Endothelial cell of umbilical vein (primary cell): ENCODE results near the gene CORO7. TPM values are rescaled to one million over a fixed set of nuclear protein-coding genes. Genes with fewer than 3 reads are reported as not detected.

Experiments used
- BruUV-seq: library from RNA; stranded (reverse); fragments of 400-500 nt; replicated peaks from 2 replicates; lab custom pipeline; 2021; lab: Mats Ljungman, UMichigan
- CTCF ChIA-PET: fragments of 300-600, 350-600 bp; sonication (Branson Sonifier 250); formaldehyde crosslinking; loops from one replicate; lab custom pipeline; 2021; ENCODE audit warnings: antibody characterized with exemption, inconsistent platforms; lab: Charles Lee
- POLR2A ChIA-PET: fragments of 300-600, 350-600 bp; sonication (Branson Sonifier 250); formaldehyde crosslinking; loops from one replicate; lab custom pipeline; 2021; ENCODE audit warnings: antibody characterized with exemption, inconsistent platforms; lab: Charles Lee
- DNase-seq: peaks from one replicate; pipeline ENCODE4 v3.0.0-alpha.2; 2011; ENCODE audit warnings: low read depth, low spot score
- FAIRE-seq: peaks from 2 replicates; lab custom pipeline; 2011; peaks lifted over from hg19 to GRCh38; lab: Jason Lieb, UNC
- H2AFZ ChIP-seq: 2 replicates; pipeline ENCODE4 v1.6.0; 2012; ENCODE audit warnings: low read depth, low read length, control low read depth, inconsistent platforms
- H3K27ac ChIP-seq: 2 replicates; pipeline ENCODE4 v1.5.1; 2011; ENCODE audit warnings: low read depth, mild to moderate bottlenecking, control low read depth, low read length, moderate library complexity; ENCODE audit not compliant: insufficient read depth
- H3K27me3 ChIP-seq, 2 experiments: 2 replicates each; pipeline versions ENCODE4 v1.6.0 to v1.6.1; 2011; ENCODE audit warnings: low read length in 2 of 2, mixed read lengths in 1 of 2; ENCODE audit not compliant: control insufficient read depth in 2 of 2, insufficient read depth in 2 of 2
- H3K36me3 ChIP-seq, 2 experiments: 2 replicates in 1 of 2; 3 replicates in 1 of 2; pipeline ENCODE4 v1.5.1; 2011; ENCODE audit warnings: low read length in 2 of 2, mild to moderate bottlenecking in 1 of 2, moderate library complexity in 1 of 2; ENCODE audit not compliant: control insufficient read depth in 2 of 2, insufficient read depth in 2 of 2; ENCODE audit errors: extremely low read depth in 1 of 2
- H3K4me1 ChIP-seq: 3 replicates; pipeline ENCODE4 v1.5.1; 2011; ENCODE audit warnings: mild to moderate bottlenecking, low read length; ENCODE audit not compliant: control insufficient read depth, insufficient read depth; ENCODE audit errors: extremely low read depth
- H3K4me2 ChIP-seq: 2 replicates; pipeline ENCODE4 v1.6.1; 2011; ENCODE audit warnings: low read length, control low read depth, mixed read lengths; ENCODE audit not compliant: insufficient read depth
- H3K4me3 ChIP-seq, 3 experiments: fragments of 200-600 bp in 1 of 3; sonication (generic), shearing (Covaris generic) in 1 of 3; replicated peaks in 1 of 3; 2 replicates each; pipeline ENCODE4 v1.5.1; 2011 to 2016; ENCODE audit warnings: control low read depth in 3 of 3, low read length in 3 of 3, mild to moderate bottlenecking in 2 of 3, inconsistent platforms in 1 of 3, low read depth in 1 of 3, moderate library complexity in 1 of 3; ENCODE audit not compliant: insufficient read depth in 1 of 3
- H3K79me2 ChIP-seq: 2 replicates; pipeline ENCODE4 v1.6.0; 2012; ENCODE audit warnings: low read length, inconsistent platforms; ENCODE audit not compliant: control insufficient read depth, insufficient read depth
- H3K9ac ChIP-seq: replicated peaks from 2 replicates; pipeline ENCODE3; 2011; ENCODE audit warnings: low read length, control low read depth; ENCODE audit not compliant: insufficient read depth; ENCODE audit errors: extremely low read depth
- H3K9me1 ChIP-seq: replicated peaks from 3 replicates; pipeline ENCODE4 v1.6.0; 2011; ENCODE audit warnings: mild to moderate bottlenecking, low read length; ENCODE audit not compliant: control insufficient read depth, insufficient read depth; ENCODE audit errors: extremely low read depth
- H3K9me3 ChIP-seq: replicated peaks from 2 replicates; pipeline ENCODE4 v1.5.1; 2012; ENCODE audit warnings: low read length, inconsistent platforms; ENCODE audit not compliant: control insufficient read depth, insufficient read depth
- H4K20me1 ChIP-seq: replicated peaks from 2 replicates; pipeline ENCODE3; 2011; ENCODE audit warnings: mild to moderate bottlenecking, low read length; ENCODE audit not compliant: control insufficient read depth, insufficient read depth; ENCODE audit errors: extremely low read depth
- CTCF ChIP-seq, 2 donors: IDR thresholded peaks; 1 replicate in 1 of 2; 2 replicates in 1 of 2; pipeline ENCODE4 v1.5.1; 2011; ENCODE audit warnings: low read length in 2 of 2, mild to moderate bottlenecking in 2 of 2, moderate library complexity in 2 of 2, control low read depth in 1 of 2, inconsistent platforms in 1 of 2, low read depth in 1 of 2; ENCODE audit not compliant: insufficient read depth in 1 of 2; ENCODE audit errors: extremely low read depth in 1 of 2
- EZH2 ChIP-seq: IDR thresholded peaks from 2 replicates; pipeline ENCODE4 v1.6.1; 2012; ENCODE audit warnings: borderline replicate concordance, low read depth, mild to moderate bottlenecking, moderate library complexity, low read length, inconsistent platforms; ENCODE audit not compliant: severe bottlenecking
- FOS ChIP-seq: IDR thresholded peaks from 2 replicates; pipeline ENCODE4 v1.6.1; 2011; ENCODE audit warnings: mild to moderate bottlenecking, low read length, moderate library complexity, borderline replicate concordance; ENCODE audit not compliant: insufficient read depth
- GATA2 ChIP-seq: IDR thresholded peaks from 2 replicates; pipeline ENCODE4 v1.7.0; 2011; ENCODE audit warnings: low read depth, mild to moderate bottlenecking, moderate library complexity, mixed read lengths, low read length; ENCODE audit not compliant: insufficient read length, insufficient read depth
- JUN ChIP-seq: IDR thresholded peaks from 2 replicates; pipeline ENCODE4 v1.6.1; 2011; ENCODE audit warnings: borderline replicate concordance, low read depth; ENCODE audit not compliant: insufficient read length, insufficient read depth
- MAX ChIP-seq: IDR thresholded peaks from 2 replicates; pipeline ENCODE4 v1.6.1; 2011; ENCODE audit not compliant: insufficient read depth, insufficient read length
- MYC ChIP-seq: IDR thresholded peaks from one replicate; pipeline ENCODE4 v1.6.1; 2011; ENCODE audit warnings: mild to moderate bottlenecking, low read depth, low read length
- POLR2A ChIP-seq: IDR thresholded peaks from 2 replicates; pipeline ENCODE4 v1.6.1; 2012; ENCODE audit warnings: low read depth, mild to moderate bottlenecking, control low read depth, low read length
- POLR2AphosphoS5 ChIP-seq: IDR thresholded peaks from 2 replicates; pipeline ENCODE4 v1.6.1; 2012; ENCODE audit warnings: low read depth, mild to moderate bottlenecking, control low read depth, low read length, moderate library complexity; ENCODE audit not compliant: insufficient read depth
- dilution Hi-C: fragments of 300-500 bp; cut with MboI; formaldehyde crosslinking; loops from one replicate; pipeline ENCODE4 v1.15.0; 2019; ENCODE audit warnings: low sequenced_read_pairs; ENCODE audit not compliant: extremely low pct_ligation_motif_present
- intact Hi-C: fragments of 100-400 bp; cut with micrococcal nuclease; formaldehyde crosslinking; loops from one replicate; pipeline ENCODE4 v1.10.0; 2022
- polyA plus RNA-seq, 4 experiments: library from polyadenylated mRNA; depleted of rRNA in 3 of 4; stranded (reverse) in 3 of 4; unstranded in 1 of 4; fragments of >200 nt; gene quantifications; 2 replicates each; pipeline versions ENCODE4 v1.2.1 to v1.2.3, GENCODE V29; 2011 to 2012; ENCODE audit warnings: missing spikeins in 1 of 4
- total RNA-seq: library from RNA; stranded (reverse); gene quantifications from 2 replicates; pipeline ENCODE4 v1.2.3, GENCODE V29; 2021

CORO7 gene
- total and polyA plus RNA-seq, 2 donors (not counting 3 experiments of a cell fraction or from before 2014, with no cell fraction given), result 42.5 to 72.3 TPM

- Histone ChIP-seq H3K9me1 (no peaks in the 10 kb centered on the region), H3K9me3 (no peaks in the 10 kb centered on the region), H2AFZ (no peak overlapping the region), H3K4me2 (no peak overlapping the region), H3K4me1 (peaks cover 18% of the 10 kb centered on the region), H4K20me1 (no peaks in the 10 kb centered on the region), H3K79me2 (no peaks in the 10 kb centered on the region), H3K9ac (no peak overlapping the region), H3K27me3 (no peaks in the 10 kb centered on the region), H3K36me3 (peaks cover 0 to 5% of the 10 kb centered on the region in 2 experiments), H3K4me3 (no peak overlapping the region), H3K27ac (no peak overlapping the region)
- BruUV-seq, result no TSS peak
- intact Hi-C loops, result no loop called here
- DNase-seq, result no peak
- POLR2A ChIA-PET, result no interaction called here
- no peak for TF ChIP-seq POLR2A
- no peak for TF ChIP-seq MAX
- no peak for TF ChIP-seq JUN
- TF ChIP-seq GATA2, result no peak
- no peak for TF ChIP-seq MYC
- no peak for TF ChIP-seq EZH2
- no peak for TF ChIP-seq POLR2AphosphoS5
- no peak for TF ChIP-seq FOS
- no peak for TF ChIP-seq CTCF (IDR thresholded peaks at IDR 0.05; ENCODE audit: extremely low read depth in 1 of 2, insufficient read depth in 1 of 2, low read depth in 1 of 2, low read length in 2 of 2)
- dilution Hi-C loops, result no loop called here
- CTCF ChIA-PET, result interaction anchor here (1.0 to 2.1 kb wide), 3 partner anchors 20 to 26 kb away, joined by 3 to 8 read pairs (median 4); no protein-coding TSS in a partner anchor
- no peak for FAIRE-seq
Measured at GRCh38 chr16:4381935-4382794, 34.2 kb downstream of the CORO7 start.
